Colon (tissue), 2 donors: ENCODE results near the gene TBL1Y.

Experiments used
- FAIRE-seq: peaks from 2 replicates; lab custom pipeline; 2012; peaks lifted over from hg19 to GRCh38; lab: Jason Lieb, UNC
- donor health status: control.
- donor health status: control.

Gene TBL1Y

GRCh38 chrY:7092836-7093235 lies 182.3 kb downstream of the TBL1Y start:
- no peak for FAIRE-seq

GRCh38 chrY:7094365-7094764 lies 183.9 kb downstream of the TBL1Y start:
- no peak for FAIRE-seq

GRCh38 chrY:7097021-7097420 lies 186.5 kb downstream of the TBL1Y start:
- no peak for FAIRE-seq

- FAIRE-seq = no peak
These were observed 189.2 kb downstream of the TBL1Y start for GRCh38 chrY:7099742-7100141.

GRCh38 chrY:7102680-7103079 lies 192.2 kb downstream of the TBL1Y start:
- no peak for FAIRE-seq

- FAIRE-seq = no peak
These were observed 196.7 kb downstream of the TBL1Y start for GRCh38 chrY:7107179-7107578.

- FAIRE-seq = no peak
These were observed 199.6 kb downstream of the TBL1Y start for GRCh38 chrY:7110086-7110485.

- no peak for FAIRE-seq
These were observed 205.4 kb downstream of the TBL1Y start for GRCh38 chrY:7115871-7116270.

- no peak for FAIRE-seq
These were observed 211.7 kb downstream of the TBL1Y start for GRCh38 chrY:7122202-7122601.

GRCh38 chrY:7125136-7126056 lies 214.9 kb downstream of the TBL1Y start:
- no peak for FAIRE-seq

- no peak for FAIRE-seq
These were observed 217.7 kb downstream of the TBL1Y start for GRCh38 chrY:7128211-7128610.
